Left forelimb (tissue), 1 donor: ENCODE measurements around the gene NT5DC4.
A peak's percentile ranks its signal among the peaks of the same experiment; 100 is the strongest.

Experiments used
- DNase-seq: peaks from one replicate; pipeline ENCODE4 v3.0.0-alpha.2; 2018; ENCODE audit warnings: low spot score

NT5DC4 gene

GRCh38 chr2:112754564-112754963, 33.7 kb downstream of the NT5DC4 start:
- no peak for DNase-seq

- DNase-seq: no peak
Observed at GRCh38 chr2:112755444-112755843, 34.6 kb downstream of the NT5DC4 start.

DNA sequence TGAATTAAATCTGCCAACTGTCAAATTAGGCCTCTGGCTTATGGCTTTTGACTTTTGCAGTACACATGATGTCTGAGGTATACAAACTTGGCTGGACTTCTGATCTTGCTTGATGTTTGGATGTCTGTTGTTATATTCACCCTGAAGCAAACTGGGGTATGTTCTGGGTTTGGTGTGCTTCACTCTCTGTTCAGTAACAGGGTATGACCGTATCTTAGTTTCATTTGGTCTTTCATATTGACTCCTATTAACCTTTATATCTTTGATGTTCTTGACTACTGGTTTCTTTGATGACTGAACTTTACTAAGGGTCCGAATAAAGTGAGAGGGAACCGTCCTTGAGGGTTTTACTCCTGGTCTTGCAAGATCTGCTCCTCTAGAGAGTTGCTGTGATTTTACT, 35.4 kb downstream of the NT5DC4 start:
- DNase-seq: no peak

DNA sequence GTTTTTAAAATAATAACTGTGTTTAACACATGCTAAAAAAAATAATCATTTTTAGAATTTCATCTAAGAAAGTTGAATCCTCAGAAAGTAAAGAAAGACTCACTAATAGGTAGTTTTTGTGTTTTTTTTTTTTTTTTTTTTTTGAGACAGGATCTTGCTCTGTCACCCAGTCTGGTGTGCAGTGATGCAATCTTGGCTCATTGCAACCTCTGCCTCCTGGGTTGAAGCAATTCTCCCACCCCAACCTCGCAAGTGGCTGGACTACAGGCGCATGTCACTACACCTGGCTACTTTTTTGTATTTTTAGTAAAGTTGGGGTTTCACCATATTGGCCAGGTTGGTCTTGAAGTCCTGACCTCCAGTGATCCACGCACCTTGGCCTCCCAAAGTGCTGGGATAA, 36.4 kb downstream of the NT5DC4 start:
- DNase-seq: no peak

- no peak for DNase-seq
Observed at GRCh38 chr2:112758711-112759110, 37.9 kb downstream of the NT5DC4 start.

- no peak for DNase-seq
Observed at GRCh38 chr2:112760149-112760548, 39.3 kb downstream of the NT5DC4 start.

GRCh38 chr2:112762276-112762675, 41.5 kb downstream of the NT5DC4 start:
- DNase-seq: no peak

DNA sequence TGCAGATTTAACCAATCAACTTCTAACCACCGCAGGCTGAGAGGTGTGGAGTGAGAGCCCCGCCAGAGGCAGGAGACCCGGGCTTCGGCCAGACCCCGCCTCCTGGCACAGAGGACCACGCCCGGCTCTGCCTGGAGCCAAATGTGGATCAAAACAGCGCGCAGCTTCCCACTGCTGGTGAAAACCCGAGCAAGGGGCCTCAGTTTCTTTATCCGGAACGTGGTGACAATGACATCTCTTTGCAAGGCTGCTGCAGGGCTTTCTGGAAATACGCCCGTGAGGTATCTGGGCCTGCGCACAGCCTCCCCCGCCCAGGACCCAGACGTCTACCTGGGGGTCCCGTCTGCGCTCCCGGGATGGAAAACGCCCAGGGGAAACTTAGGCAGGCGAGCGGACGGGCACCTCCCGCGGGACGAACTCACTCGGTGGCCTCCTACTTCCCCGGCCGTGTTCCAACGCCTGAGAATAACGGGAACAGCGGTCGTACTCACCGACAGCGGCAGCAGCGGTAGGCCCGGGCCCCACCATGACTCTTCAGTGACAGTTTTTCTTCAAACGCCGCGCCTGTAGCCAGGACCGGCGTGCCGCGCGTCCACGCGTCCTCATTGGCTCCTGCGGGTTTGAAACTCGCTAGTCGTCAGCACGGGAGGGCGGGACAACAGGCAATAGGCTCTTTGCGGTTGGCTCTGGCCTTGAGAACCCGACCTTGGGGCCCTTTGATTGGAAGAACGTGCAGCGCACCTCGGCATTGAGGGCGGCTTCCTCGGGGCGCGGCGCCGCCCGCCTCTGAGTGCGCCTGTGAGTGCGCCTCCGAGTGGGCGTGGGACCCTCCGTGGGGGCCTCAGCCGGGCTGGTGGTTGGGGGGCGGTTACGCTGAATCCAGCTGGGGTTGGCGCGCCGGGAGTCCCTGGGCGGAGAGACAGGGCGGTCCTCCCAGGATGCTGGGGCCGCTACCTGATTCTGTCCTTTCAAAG, 43.5 kb downstream of the NT5DC4 start, which contains the start of gene CKAP2L:
Gene CKAP2L, minus strand, starts transcription at position 539 of the 974 bp plus-strand sequence. Its CDS starts 11 bp downstream, at position 528.
- peak; percentile 96 for DNase-seq

DNA sequence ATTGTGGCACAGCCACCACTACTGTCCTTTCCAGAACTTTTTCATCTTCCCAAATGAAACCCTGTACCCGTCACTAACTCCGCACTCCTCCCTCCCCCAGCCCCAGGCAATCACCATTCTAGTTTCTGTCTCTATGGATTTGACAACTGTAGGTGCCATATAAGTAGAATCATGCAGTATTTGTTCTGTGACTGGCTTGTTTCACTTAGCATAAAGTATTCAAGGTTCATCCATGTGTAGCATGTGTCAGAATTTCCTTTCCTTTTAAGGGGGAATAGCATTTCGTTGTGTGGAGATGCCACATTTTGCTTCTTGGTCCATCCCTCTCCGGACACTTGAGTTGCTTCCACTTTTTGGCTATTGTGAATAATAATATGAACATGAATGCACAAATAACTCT, 44.4 kb downstream of the NT5DC4 start:
- no peak for DNase-seq

GRCh38 chr2:112767693-112768330, 47.0 kb downstream of the NT5DC4 start:
- no peak for DNase-seq

GRCh38 chr2:112768432-112768831, 47.6 kb downstream of the NT5DC4 start:
- no peak for DNase-seq

DNA sequence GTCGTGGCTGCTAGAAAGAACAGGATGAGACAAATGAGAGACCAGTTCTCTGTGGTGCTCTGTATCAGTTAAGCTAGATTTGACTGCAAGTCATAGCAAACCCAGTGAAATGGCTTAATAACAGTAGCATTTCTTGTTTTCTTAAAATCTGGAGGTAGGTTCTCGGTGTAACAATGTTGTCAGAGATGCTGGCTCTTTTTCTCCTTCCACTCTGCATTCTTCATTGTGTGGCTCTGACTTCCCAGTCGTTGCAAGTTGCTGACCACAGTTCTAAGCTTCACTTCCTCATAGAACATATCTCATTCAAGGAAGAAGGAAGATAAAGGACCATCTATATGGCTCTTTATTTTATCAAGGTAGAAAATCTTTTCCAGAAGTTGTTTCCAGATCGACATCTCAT, 51.5 kb downstream of the NT5DC4 start:
- no peak for DNase-seq

- DNase-seq: no peak
Observed at GRCh38 chr2:112772911-112773475, 52.2 kb downstream of the NT5DC4 start.

- DNase-seq: no peak
Observed at GRCh38 chr2:112773556-112773955, 52.7 kb downstream of the NT5DC4 start.

- DNase-seq: no peak
Observed at GRCh38 chr2:112774536-112775285, 53.9 kb downstream of the NT5DC4 start.

DNA sequence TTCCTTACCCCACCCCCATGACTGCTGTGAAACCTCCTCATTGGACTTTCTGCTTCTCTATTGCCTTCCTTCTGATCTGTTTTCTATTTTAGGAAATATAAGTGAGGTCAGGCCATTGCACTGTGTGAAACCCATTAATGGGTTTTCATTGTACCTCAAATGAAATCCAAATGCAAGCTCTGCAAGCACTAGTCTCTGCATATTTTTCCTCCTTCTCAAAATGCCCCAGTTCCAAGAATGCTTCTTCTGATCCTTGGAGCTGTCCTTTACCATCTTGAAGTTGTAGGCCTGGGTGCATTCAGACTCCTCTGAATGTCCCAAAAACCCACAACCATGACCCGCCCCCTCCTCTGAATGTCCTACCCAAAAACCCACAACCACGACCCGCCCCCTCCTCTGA, 55.3 kb downstream of the NT5DC4 start:
- DNase-seq: no peak

DNA sequence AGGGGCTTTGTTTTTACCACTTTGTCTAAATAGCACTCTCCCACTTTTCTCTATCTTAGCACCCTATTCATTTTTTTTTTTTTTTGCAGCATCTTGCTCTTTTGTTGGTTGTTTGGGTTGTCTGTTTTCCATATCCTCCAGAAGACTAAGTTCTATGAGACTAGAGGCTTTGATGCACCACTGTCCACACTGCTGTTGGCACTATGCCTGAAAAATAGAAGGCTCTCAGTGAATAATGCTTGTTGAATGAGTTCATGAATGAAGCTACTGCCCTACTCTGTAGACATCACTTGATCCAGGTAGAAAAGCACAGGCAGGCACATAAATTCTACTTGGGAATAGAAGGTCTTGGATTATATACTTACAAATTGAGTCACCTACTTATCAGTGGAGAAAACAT, 56.2 kb downstream of the NT5DC4 start:
- no peak for DNase-seq

- DNase-seq: no peak
Observed at GRCh38 chr2:112779598-112779997, 58.8 kb downstream of the NT5DC4 start.

DNA sequence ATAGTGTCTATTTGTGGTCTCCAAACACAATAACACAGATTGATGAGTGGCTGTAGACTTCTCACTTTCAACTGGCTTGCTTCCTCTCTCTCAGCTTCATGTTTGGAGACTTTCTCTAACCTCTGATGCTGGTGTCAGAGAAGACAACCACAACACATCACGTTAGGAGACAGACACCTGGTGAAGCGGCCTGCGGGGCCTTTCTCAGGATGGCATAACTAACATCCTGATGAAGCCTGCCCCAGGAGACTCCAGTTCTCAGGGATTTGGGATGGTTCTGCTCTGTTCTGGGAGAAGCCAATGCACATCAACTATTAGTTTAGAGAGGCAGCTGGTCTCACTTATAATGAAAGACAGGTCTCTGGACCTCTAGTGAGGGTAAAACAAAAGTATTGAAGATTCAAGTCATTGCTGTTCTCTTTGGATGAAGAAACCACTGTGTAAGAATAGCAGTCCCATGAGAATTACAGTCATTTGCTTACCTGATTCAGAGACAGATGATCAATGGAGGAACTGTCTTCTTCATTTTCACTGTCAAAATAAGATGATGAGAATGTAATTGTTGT, 61.5 kb downstream of the NT5DC4 start:
- DNase-seq: no peak

- no peak for DNase-seq
Observed at GRCh38 chr2:112783187-112783714, 62.4 kb downstream of the NT5DC4 start.
